NCI-H2107 treated with DMSO at 0.1 percent for 48 hours (cell line): Measurements from ENCODE around the gene TNS3.
"Not testable (repeated sequence)": the region's sequence is repeated elsewhere in the genome, so short reads cannot be mapped to it uniquely, and the experiment has no call there.

Experiments
- DNase-seq: peaks from one replicate; lab custom pipeline; 2025; ENCODE audit not compliant: unreplicated experiment; lab: John Stamatoyannopoulos, UW

TNS3 gene

GRCh38 chr7:47474937-47475879, 106.7 kb downstream of the TNS3 start:
- peak; percentile 80 for DNase-seq

GRCh38 chr7:47474211-47474936, 107.5 kb downstream of the TNS3 start:
- DNase-seq, result no peak

- no peak for DNase-seq
Measured at GRCh38 chr7:47473499-47474210, 108.3 kb downstream of the TNS3 start.

GRCh38 chr7:47472444-47473157, 109.3 kb downstream of the TNS3 start:
- no peak for DNase-seq

GRCh38 chr7:47471831-47472230, 110.1 kb downstream of the TNS3 start:
- DNase-seq, result no peak

- no peak for DNase-seq
Measured at GRCh38 chr7:47471358-47471703, 110.6 kb downstream of the TNS3 start.

- DNase-seq, result peak; percentile 98
Measured at GRCh38 chr7:47470567-47471357, 111.1 kb downstream of the TNS3 start.

GRCh38 chr7:47469846-47470245, 112.1 kb downstream of the TNS3 start:
- not testable (repeated sequence) for DNase-seq

GRCh38 chr7:47466832-47467231, 115.1 kb downstream of the TNS3 start:
- no peak for DNase-seq

- DNase-seq, result no peak
Measured at GRCh38 chr7:47465191-47465590, 116.7 kb downstream of the TNS3 start.

GRCh38 chr7:47464266-47464665, 117.6 kb downstream of the TNS3 start:
- no peak for DNase-seq

GRCh38 chr7:47461746-47462145, 120.2 kb downstream of the TNS3 start:
- DNase-seq, result no peak

- DNase-seq, result no peak
Measured at GRCh38 chr7:47461161-47461560, 120.8 kb downstream of the TNS3 start.

- peak; percentile 81 for DNase-seq
Measured at GRCh38 chr7:47460251-47460989, 121.5 kb downstream of the TNS3 start.

- no peak for DNase-seq
Measured at GRCh38 chr7:47458486-47458885, 123.4 kb downstream of the TNS3 start.

GRCh38 chr7:47458057-47458456, 123.9 kb downstream of the TNS3 start:
- no peak for DNase-seq

- no peak for DNase-seq
Measured at GRCh38 chr7:47456210-47456955, 125.5 kb downstream of the TNS3 start.

- no peak for DNase-seq
Measured at GRCh38 chr7:47455872-47456185, 126.1 kb downstream of the TNS3 start.
